Right renal pelvis (tissue), 4 donors: ENCODE measurements around the gene C10orf53. TPM values are rescaled to one million over a fixed set of nuclear protein-coding genes. Genes with fewer than 3 reads are reported as not detected.

ENCODE experiments used
- polyA plus RNA-seq, 4 donors: library from polyadenylated mRNA; unstranded; fragments of 120-200 nt; gene quantifications; one replicate each; pipeline ENCODE4 v1.2.1, GENCODE V29; 2013; ENCODE audit not compliant: insufficient read length in 4 of 4

The C10orf53 gene
- polyA plus RNA-seq, 4 donors: not detected

Other genes with a start within 250 kb of the C10orf53 start
- gene ERCC6, start 140.5 kb upstream of the C10orf53 start, polyA plus RNA-seq: 10 to 100 TPM; 15.2 to 17.7 (median 16.4) TPM
- not detected for gene SLC18A3, start 69.3 kb upstream of the C10orf53 start, polyA plus RNA-seq
- gene CHAT, start 65.6 kb upstream of the C10orf53 start, polyA plus RNA-seq: not detected
- gene OGDHL, start 82.7 kb downstream of the C10orf53 start, polyA plus RNA-seq: 10 to 100 TPM; 38.0 to 46.1 (median 38.9) TPM